Activated T-helper 1 cell treated with Interleukin-2 at 50 U/mL for 16 hours (primary cell): Measurements from ENCODE around the gene FLOT1.

Experiments used
- DNase-seq: peaks from one replicate; pipeline ENCODE4 v3.0.0-alpha.2; 2020; ENCODE audit warnings: low read depth

FLOT1 gene

GRCh38 chr6:30742316-30743098 lies at the start of gene FLOT1:
TSS of gene FLOT1 (minus strand) at chr6:30742687. CDS start at chr6:30742189, 498 bp downstream.
- DNase-seq: peak; percentile 74

- no peak for DNase-seq
Observed at GRCh38 chr6:30790724-30791383, 48.4 kb upstream of the FLOT1 start.

- no peak for DNase-seq
Observed at GRCh38 chr6:30789606-30790005, 47.1 kb upstream of the FLOT1 start.

- no peak for DNase-seq
Observed at GRCh38 chr6:30787954-30788353, 45.5 kb upstream of the FLOT1 start.

- no peak for DNase-seq
Observed at GRCh38 chr6:30782425-30783014, 40.0 kb upstream of the FLOT1 start.

GRCh38 chr6:30781743-30782424 lies 39.4 kb upstream of the FLOT1 start:
- no peak for DNase-seq

- no peak for DNase-seq
Observed at GRCh38 chr6:30781395-30781742, 38.9 kb upstream of the FLOT1 start.

GRCh38 chr6:30780642-30780920 lies 38.1 kb upstream of the FLOT1 start:
- DNase-seq: no peak

GRCh38 chr6:30779850-30780641 lies 37.6 kb upstream of the FLOT1 start:
- DNase-seq: no peak

GRCh38 chr6:30778001-30778635 lies 35.6 kb upstream of the FLOT1 start:
- no peak for DNase-seq

GRCh38 chr6:30777155-30777485 lies 34.6 kb upstream of the FLOT1 start:
- no peak for DNase-seq

- no peak for DNase-seq
Observed at GRCh38 chr6:30776390-30777154, 34.1 kb upstream of the FLOT1 start.

- no peak for DNase-seq
Observed at GRCh38 chr6:30775104-30775503, 32.6 kb upstream of the FLOT1 start.

- no peak for DNase-seq
Observed at GRCh38 chr6:30774701-30775100, 32.2 kb upstream of the FLOT1 start.

GRCh38 chr6:30770592-30770991 lies 28.1 kb upstream of the FLOT1 start:
- DNase-seq: no peak

GRCh38 chr6:30769853-30770524 lies 27.5 kb upstream of the FLOT1 start:
- DNase-seq: no peak

- DNase-seq: peak; percentile 50
Observed at GRCh38 chr6:30769088-30769852, 26.8 kb upstream of the FLOT1 start.

GRCh38 chr6:30768634-30769087 lies 26.2 kb upstream of the FLOT1 start:
- no peak for DNase-seq

- DNase-seq: no peak
Observed at GRCh38 chr6:30767944-30768301, 25.4 kb upstream of the FLOT1 start.
